Loucy (cell line): ENCODE results near the gene NPBWR2.

Experiments
- CTCF ChIP-seq: fragments of 200-600 bp; sonication (generic); conservative IDR thresholded peaks from 2 replicates; pipeline ENCODE4 v1.5.1; 2014; ENCODE audit warnings: mild to moderate bottlenecking, antibody characterized with exemption, low read length
- EZH2phosphoT487 ChIP-seq: fragments of 200-600 bp; IDR thresholded peaks from 2 replicates; pipeline ENCODE4 v1.6.1; 2018; ENCODE audit warnings: antibody characterized with exemption, mild to moderate bottlenecking, moderate library complexity, borderline replicate concordance

GRCh38 chr20:64145458-64146300 is 38.3 kb upstream of the NPBWR2 start:
- TF ChIP-seq CTCF (peak; percentile 50), EZH2phosphoT487 (no peak)
